Putamen (tissue), 1 donor: ENCODE results near the gene RPS14.

Experiments
- DNase-seq: peaks from one replicate; pipeline ENCODE4 v3.0.0-alpha.2; 2016; ENCODE audit warnings: low spot score

Gene RPS14

DNA sequence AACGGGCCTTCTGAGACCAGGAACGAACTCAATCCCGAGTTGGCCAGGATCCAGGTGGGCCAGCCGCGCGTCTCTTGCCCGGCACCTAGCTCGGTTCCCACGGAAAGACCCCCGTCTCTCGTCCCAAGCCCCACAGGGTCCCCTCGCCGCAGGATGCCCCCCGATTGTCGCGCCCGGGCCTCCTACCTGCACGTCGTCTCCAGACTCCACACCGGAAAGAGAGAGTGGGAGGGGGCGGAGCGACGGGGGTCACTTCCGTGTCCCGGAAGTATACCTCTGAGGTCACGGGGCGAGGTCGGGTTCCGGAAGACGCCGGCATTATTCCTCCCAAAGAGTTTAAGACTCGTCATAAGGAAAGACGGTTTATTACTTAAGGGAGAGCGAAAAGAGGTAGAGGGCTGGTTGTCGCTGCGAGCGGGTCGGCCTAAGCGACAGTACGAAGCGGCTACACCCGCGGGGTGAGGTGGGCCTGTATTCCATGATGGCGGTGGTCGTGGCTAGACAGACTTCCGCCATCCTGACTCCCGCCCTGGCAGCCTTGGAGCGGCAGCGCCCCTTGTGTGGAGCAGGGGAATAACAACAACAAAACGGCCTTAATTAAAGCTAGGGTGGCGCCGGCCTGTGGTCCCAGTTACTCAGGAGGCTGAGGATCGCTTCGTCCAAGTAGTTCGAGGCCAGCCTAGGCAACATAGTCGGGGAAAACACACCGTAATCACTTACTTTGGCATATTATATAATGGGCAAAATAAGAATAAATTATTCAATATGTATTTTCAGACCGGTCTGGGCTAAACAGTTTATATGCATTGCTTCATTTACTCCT is at the start of gene RPS14:
RPS14 (minus strand) TSS at position 223 of the 823 bp plus-strand sequence. CDS start 2,006 bp downstream, outside the sequence.
- DNase-seq = peak; percentile 93

- DNase-seq = no peak
These were observed 49.4 kb upstream of the RPS14 start for GRCh38 chr5:150498971-150499370.

- no peak for DNase-seq
These were observed 49.0 kb upstream of the RPS14 start for GRCh38 chr5:150498501-150498900.

- DNase-seq = no peak
These were observed 48.4 kb upstream of the RPS14 start for GRCh38 chr5:150497989-150498317.

- DNase-seq = no peak
These were observed 47.9 kb upstream of the RPS14 start for GRCh38 chr5:150497274-150497988.

- no peak for DNase-seq
These were observed 47.0 kb upstream of the RPS14 start for GRCh38 chr5:150496534-150496933.

DNA sequence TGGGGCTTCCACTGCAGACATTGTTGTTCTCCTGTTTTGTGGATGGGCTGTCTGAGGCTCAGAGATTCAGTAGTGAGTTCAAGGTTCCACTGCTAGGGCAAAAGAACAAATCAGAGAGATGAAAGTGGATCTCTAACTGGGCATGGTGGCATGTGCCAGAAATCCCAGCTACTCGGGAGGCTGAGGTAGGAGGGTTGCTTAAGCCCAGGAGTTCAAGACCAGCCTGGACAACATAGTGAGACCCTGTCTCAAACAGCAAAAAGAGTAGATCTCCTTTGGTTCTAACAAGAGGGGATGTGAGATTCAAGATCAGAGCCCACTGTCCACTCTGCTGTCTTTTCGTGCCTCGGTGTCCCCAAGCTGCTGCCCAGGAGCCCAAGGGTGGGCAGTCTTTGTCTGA is 46.6 kb upstream of the RPS14 start:
- DNase-seq = no peak

- DNase-seq = no peak
These were observed 43.1 kb upstream of the RPS14 start for GRCh38 chr5:150492621-150493020.

- no peak for DNase-seq
These were observed 42.3 kb upstream of the RPS14 start for GRCh38 chr5:150491876-150492275.

- DNase-seq = no peak
These were observed 41.2 kb upstream of the RPS14 start for GRCh38 chr5:150490754-150491153.

DNA sequence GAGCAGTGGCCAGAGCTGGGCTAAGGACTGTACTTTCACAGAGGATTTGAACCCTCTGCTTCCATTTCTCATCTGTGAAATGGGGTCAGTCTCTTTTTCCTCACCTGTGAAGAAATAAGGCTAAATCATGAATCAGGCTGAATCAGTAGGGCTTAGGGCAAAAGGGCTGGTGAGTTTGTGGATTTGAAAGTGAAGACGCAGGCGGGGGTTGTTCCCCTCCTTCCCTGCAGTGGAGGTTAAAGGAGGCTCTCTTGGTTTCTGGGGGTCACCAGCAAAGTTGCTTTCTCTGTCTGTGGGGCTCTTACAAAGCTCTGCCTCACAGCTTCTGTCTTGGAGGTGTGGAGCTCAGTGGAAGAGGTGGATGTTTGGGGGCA is 40.7 kb upstream of the RPS14 start:
- DNase-seq = no peak

DNA sequence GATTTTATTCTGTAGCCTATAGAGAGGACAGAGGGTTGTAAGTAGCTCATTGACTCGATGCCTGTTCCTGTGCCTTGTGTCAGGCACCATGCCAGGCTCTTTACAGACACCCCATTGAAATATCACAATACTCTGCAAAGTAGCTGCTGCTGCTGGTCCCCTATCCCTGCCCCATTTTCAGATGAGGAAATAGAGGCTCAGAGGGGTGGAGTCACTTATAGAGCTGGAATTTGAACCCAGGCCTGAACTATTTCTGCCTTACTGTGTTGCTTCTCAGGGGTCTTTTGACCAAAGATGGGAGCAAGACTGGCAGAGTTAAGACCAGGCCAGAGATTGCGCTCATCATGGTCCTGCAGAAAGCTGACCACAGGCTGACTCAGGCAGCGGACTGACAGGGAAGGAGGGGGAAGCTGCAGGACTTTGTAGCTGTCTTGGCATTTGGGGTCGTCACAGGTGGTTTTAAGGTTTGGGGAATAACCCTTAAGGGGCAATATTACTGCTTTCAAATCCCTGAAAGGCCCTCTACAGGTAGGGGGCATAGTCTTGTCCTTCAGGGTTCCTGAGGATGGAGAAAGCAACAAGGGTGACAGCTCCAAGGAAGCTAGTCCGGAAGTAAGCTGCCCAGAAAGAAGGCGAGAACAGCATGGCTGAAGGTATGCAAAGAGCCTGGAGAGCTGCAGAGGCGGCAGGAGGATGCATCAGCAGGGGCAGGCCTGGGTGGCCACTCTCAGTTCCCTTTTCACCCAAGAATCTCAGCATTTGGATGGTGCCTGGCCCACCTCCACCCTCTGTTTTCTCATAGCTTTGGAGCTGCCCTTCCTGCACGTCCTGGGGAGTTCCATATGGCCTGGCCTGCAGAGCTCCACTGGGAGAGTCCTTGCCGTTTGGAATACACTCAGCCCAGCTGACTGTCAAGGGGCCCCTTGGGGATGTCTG is 40.1 kb upstream of the RPS14 start:
- peak; percentile 80 for DNase-seq

DNA sequence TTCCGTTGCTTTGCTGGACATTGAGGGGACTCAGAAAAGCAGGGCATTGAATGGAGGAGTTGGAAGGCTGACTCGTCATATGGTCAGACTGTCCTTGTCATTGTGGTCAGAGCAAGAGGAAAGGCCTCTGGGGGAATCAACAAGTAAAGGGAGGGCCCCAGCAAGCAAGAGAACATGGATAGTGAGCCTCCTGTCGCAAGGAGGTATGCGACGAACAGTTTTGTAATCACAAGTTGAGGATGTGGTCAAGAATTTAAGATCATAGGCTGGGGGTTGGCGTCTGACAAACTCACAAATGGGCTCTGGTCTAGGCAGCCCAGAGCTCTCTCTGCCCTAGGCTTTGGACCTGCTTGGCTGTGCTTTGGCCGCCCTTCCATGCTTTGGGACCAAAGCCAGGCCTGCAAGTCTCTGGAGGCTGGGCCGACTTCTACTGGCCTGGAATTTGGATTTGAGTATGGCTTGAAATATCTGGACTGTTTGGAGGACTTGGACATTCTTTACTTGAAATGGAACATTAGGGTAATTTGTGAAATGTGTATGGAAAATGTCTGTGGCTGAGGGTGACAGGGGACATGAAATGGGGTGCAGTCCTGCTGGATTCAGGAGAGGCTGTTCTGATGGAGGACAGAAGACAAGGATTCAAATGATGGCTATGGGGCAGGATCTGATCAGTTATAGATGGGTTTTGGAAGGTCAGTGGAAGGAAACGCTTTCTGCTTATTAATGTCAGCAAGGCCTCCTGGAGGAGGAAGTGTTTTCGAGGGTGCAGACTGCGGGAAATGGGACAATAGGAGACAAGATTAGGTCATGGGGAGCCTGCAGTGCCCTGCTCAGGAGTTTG is 39.2 kb upstream of the RPS14 start:
- peak; percentile 76 for DNase-seq

DNA sequence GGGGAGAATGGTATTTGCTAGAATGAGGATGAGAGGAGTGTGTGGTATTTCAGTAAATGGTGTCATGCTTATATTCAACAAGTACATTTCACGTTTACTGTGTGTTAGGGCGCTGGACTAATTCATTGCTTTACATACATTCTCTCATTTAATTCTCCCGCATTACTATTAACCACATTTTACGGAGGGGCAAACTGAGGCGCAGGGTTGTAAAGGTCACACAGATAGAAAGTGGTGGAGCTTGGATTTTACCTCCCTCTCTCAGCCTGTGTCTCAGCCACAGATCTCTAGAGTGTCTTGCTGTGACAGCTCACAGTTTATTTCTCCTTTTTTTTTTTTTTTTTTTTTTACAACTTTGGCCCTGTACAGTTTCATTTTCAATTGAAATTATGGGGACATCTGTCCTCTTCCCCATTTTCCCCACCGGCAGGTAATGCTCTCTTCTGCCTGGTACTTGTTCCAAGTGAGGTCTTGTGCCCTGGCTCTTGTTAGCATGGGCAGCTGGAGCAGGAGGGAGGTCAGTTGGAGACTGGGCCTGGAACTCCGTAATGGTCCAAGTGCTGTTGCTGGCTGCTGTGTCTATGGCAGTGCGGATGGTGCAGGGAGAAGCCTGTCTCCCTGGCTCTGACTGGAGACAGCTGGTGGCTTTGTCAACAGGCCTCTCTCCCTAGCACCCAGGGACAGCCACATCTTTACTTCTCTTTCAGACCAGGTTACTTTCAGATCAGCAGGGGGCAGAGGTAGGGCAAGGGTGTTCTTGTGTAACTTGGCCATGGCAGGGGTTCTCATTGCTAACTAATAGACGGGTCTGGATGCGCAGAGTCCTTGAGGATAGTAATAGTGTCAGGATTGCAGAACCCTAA is 37.9 kb upstream of the RPS14 start:
- peak; percentile 78 for DNase-seq

GRCh38 chr5:150486402-150487198 is 37.1 kb upstream of the RPS14 start:
- DNase-seq = no peak

- no peak for DNase-seq
These were observed 36.3 kb upstream of the RPS14 start for GRCh38 chr5:150485693-150486401.

DNA sequence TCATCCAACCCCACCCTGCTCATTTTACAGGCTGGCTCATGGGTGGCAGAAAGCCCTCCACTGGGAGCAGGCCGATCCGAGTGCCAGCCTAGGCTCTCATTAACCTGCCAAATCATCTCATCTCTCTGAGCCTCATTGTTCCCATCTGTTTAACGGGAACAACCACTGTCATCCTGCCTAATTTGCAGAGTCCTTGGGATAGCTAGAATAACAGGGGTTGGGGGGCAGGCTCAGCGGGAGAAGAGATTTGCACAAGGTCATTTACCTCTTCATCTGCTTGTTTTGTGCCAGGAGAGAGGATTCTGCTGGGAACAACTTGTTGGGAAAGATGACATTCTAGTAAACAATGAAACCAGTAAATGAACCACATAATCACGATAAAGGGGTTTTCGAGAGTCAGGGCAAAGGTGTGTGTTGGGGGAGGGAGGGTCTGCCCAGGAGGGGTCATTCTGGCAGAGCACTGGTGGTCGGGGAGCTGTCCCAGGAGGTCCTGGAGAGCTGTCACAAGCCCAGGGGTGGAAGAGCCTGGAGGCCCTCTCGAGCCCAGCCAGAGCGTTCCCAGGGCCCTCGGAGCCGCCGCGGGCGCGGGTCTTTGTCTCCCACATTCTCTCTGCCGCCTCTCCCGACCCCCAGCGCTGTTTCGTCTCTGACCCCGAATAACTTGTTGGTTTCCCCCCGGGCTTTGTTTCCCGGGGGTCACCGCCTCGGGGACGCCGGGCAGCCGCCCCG is 35.6 kb upstream of the RPS14 start:
- no peak for DNase-seq

DNA sequence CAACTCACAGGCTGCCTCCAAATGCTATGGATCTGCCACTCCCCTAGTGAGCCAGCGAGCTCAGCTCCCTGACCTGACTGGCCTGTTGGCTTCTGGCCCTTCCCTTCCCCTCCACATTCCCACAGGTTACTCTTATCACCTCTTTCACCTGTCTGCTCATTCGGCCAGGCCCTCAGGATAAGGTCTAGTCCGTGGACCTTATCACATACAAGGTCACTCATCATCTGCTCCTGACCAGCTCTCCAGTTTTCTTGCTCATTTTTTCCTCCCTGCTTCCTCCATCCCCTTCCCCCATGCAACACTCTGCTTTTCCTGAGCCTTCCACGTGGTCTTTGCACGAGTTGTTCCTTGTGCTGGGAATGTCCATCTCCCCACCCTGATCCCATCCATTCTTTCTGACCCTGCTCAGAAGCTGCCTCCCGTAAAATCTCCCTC is 32.5 kb upstream of the RPS14 start:
- no peak for DNase-seq

DNA sequence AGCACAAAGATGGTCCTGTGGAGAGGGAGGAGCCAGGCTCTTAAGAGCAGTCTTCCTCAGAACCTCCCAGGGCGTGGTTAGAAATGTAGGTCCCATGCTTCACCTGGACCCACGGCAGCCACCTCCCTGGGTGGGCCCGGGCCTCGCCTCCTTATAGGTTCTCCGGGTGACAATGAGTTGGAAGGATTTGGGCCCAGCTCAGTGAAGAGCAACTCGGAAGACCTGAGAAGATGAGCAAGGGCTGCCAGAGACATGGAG is 32.1 kb upstream of the RPS14 start:
- no peak for DNase-seq
